Activated CD4-positive, alpha-beta T cell treated with anti-CD3 and anti-CD28 coated beads for 36 hours (primary cell): ENCODE data around the gene PIH1D1. TPM values are rescaled to one million over a fixed set of nuclear protein-coding genes. Genes with fewer than 3 reads are reported as not detected.

ENCODE experiments used
- ATAC-seq: fragments of 200-7000 bp; cut with Tn5 transposase; one replicate; pipeline ENCODE4 v1.10.0; 2021; ENCODE audit warnings: mild to moderate bottlenecking, moderate library complexity
- CTCF ChIA-PET: fragments of 350-600 bp; sonication (Branson Sonifier 250); formaldehyde crosslinking; loops from one replicate; lab custom pipeline; 2021; ENCODE audit warnings: antibody characterized with exemption; lab: Charles Lee
- POLR2A ChIA-PET: fragments of 350-600 bp; sonication (Branson Sonifier 250); formaldehyde crosslinking; loops from one replicate; lab custom pipeline; 2021; ENCODE audit warnings: antibody characterized with exemption, inconsistent platforms; lab: Charles Lee
- DNase-seq: peaks from one replicate; pipeline ENCODE4 v3.0.0-alpha.2; 2020
- H3K27ac Mint-ChIP-seq: one replicate; pipeline ENCODE4 v1.8.0; 2021; ENCODE audit warnings: mixed read lengths
- H3K27me3 Mint-ChIP-seq: one replicate; pipeline ENCODE4 v1.8.0; 2021; ENCODE audit warnings: mixed read lengths
- H3K36me3 Mint-ChIP-seq: one replicate; pipeline ENCODE4 v1.8.0; 2021; ENCODE audit warnings: low read depth, mixed read lengths
- H3K4me1 Mint-ChIP-seq: one replicate; pipeline ENCODE4 v1.8.0; 2021; ENCODE audit warnings: mixed read lengths
- H3K4me3 Mint-ChIP-seq: one replicate; pipeline ENCODE4 v1.8.0; 2021; ENCODE audit warnings: mild to moderate bottlenecking, moderate library complexity, mixed read lengths
- H3K9me3 Mint-ChIP-seq: one replicate; pipeline ENCODE4 v1.8.0; 2021; ENCODE audit warnings: low read depth, mixed read lengths
- intact Hi-C, 2 experiments: fragments of 100-400 bp; cut with DNase I in 1 of 2; cut with micrococcal nuclease in 1 of 2; formaldehyde crosslinking; loops; one replicate each; pipeline versions ENCODE4 v1.14.2 to v1.15.1; 2022 to 2024; cut with DNase I, micrococcal nuclease
- total RNA-seq, 2 experiments: library from RNA; stranded (reverse); gene quantifications; one replicate each; pipeline ENCODE4 v1.2.3, GENCODE V29; 2021

Gene PIH1D1
- total RNA-seq, 2 experiments from 2014 or later: 117 to 138 TPM

GRCh38 chr19:49408816-49409440 lies 42.7 kb downstream of the PIH1D1 start:
- CTCF ChIA-PET: interaction anchor here (0.5 to 3.2 kb wide), 11 partner anchors 10 to 642 kb away, joined by 3 to 12 read pairs (median 4); partner anchors contain the start of gene GFY
- Mint-ChIP-seq H3K36me3 (no peaks in the 10 kb centered on the region), H3K9me3 (no peaks in the 10 kb centered on the region), H3K27ac (peak overlapping the region; percentile 83), H3K4me3 (peak overlapping the region; percentile 17), H3K27me3 (no peaks in the 10 kb centered on the region), H3K4me1 (peaks cover 60% of the 10 kb centered on the region)
- ATAC-seq (peak; percentile 20), DNase-seq (no peak)
- POLR2A ChIA-PET: interaction anchor here (0.5 to 0.6 kb wide), 2 partner anchors 28 to 1002 kb away, joined by 3 read pairs; no protein-coding TSS in a partner anchor
- intact Hi-C loops: loop anchor here in 1 of 2 experiments (2.0 to 5.0 kb wide), 2 partner anchors 14 to 33 kb away; partner anchors contain the start of genes PTH2 and SLC17A7

- ChIA-PET POLR2A (no interaction called here), CTCF (interaction anchor here (0.7 to 0.9 kb wide), 3 partner anchors 11 to 114 kb away, joined by 3 read pairs; no protein-coding TSS in a partner anchor)
- no peaks in the 10 kb centered on the region for H3K36me3 Mint-ChIP-seq
- H3K4me1 Mint-ChIP-seq: peaks cover 67% of the 10 kb centered on the region
- ATAC-seq (peak; percentile 63), DNase-seq (no peak)
- H3K27me3 Mint-ChIP-seq: no peaks in the 10 kb centered on the region
- H3K9me3 Mint-ChIP-seq: no peaks in the 10 kb centered on the region
- H3K4me3 Mint-ChIP-seq: peak overlapping the region; percentile 9
- H3K27ac Mint-ChIP-seq: peak overlapping the region; percentile 25
- intact Hi-C loops: loop anchor here in 1 of 2 experiments (2.0 to 5.0 kb wide), 2 partner anchors 15 to 35 kb away; partner anchors contain the start of genes PTH2 and SLC17A7
These were observed 44.1 kb downstream of the PIH1D1 start for GRCh38 chr19:49407482-49408015.

DNA sequence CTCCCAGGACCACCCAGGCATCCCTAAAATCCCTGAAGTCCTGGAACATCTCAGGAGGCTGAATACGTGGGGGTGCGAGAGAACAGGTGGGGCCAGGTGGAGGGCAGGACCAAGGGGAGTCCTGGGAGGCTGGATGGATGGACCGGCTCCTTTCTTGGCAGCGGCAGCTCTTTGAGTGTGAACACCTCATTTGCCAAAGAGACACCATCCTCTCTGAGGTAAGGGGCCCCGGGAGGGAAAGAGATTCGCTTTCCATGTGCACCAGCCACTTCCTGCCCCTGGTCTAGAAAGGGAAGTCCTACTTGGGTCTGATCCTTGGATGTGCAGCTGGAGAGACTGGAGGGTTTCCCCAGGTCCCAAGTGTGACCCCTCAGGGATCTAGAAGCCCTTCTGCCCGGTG lies 44.5 kb downstream of the PIH1D1 start:
- no peaks in the 10 kb centered on the region for H3K27me3 Mint-ChIP-seq
- H3K9me3 Mint-ChIP-seq: no peaks in the 10 kb centered on the region
- peaks cover 64% of the 10 kb centered on the region for H3K4me1 Mint-ChIP-seq
- intact Hi-C loops: loop anchor here in 1 of 2 experiments (5.0 kb wide), 1 partner anchor 35 kb away; the partner anchor contains the start of gene SLC17A7
- no peak for ATAC-seq
- H3K4me3 Mint-ChIP-seq: no peak overlapping the region
- H3K27ac Mint-ChIP-seq: no peak overlapping the region
- H3K36me3 Mint-ChIP-seq: no peaks in the 10 kb centered on the region
- DNase-seq: no peak
- ChIA-PET CTCF (interaction anchor here (0.6 to 1.4 kb wide), 6 partner anchors 9 to 1160 kb away, joined by 3 to 6 read pairs (median 3); no protein-coding TSS in a partner anchor), POLR2A (no interaction called here)

- ATAC-seq (peak; percentile 28), DNase-seq (no peak)
- POLR2A ChIA-PET: interaction anchor here (0.8 kb wide), 1 partner anchor 48 kb away, joined by 3 read pairs; no protein-coding TSS in a partner anchor
- no peaks in the 10 kb centered on the region for H3K36me3 Mint-ChIP-seq
- H3K9me3 Mint-ChIP-seq: no peaks in the 10 kb centered on the region
- CTCF ChIA-PET: interaction anchor here (0.6 to 1.7 kb wide), 2 partner anchors 11 to 732 kb away, joined by 3 to 7 read pairs; no protein-coding TSS in a partner anchor
- peaks cover 36% of the 10 kb centered on the region for H3K4me1 Mint-ChIP-seq
- H3K27ac Mint-ChIP-seq: no peak overlapping the region
- H3K4me3 Mint-ChIP-seq: no peak overlapping the region
- no peaks in the 10 kb centered on the region for H3K27me3 Mint-ChIP-seq
- intact Hi-C loops: no loop called here
These were observed 48.0 kb downstream of the PIH1D1 start for GRCh38 chr19:49403404-49404187.

GRCh38 chr19:49400029-49400428 lies 51.6 kb downstream of the PIH1D1 start:
- Mint-ChIP-seq H3K4me1 (peaks cover 21% of the 10 kb centered on the region), H3K4me3 (no peak overlapping the region), H3K9me3 (no peaks in the 10 kb centered on the region), H3K27ac (no peak overlapping the region), H3K36me3 (no peaks in the 10 kb centered on the region), H3K27me3 (no peaks in the 10 kb centered on the region)
- DNase-seq (no peak), ATAC-seq (no peak)
- ChIA-PET CTCF (no interaction called here), POLR2A (interaction anchor here (0.6 kb wide), 1 partner anchor 149 kb away, joined by 3 read pairs; no protein-coding TSS in a partner anchor)
- intact Hi-C loops: no loop called here

- intact Hi-C loops: no loop called here
- ChIA-PET POLR2A (no interaction called here), CTCF (interaction anchor here (0.9 to 1.0 kb wide), 2 partner anchors 31 to 32 kb away, joined by 3 to 4 read pairs; no protein-coding TSS in a partner anchor)
- ATAC-seq (no peak), DNase-seq (no peak)
- Mint-ChIP-seq H3K9me3 (no peaks in the 10 kb centered on the region), H3K27ac (no peak overlapping the region), H3K4me1 (peaks cover 21% of the 10 kb centered on the region), H3K4me3 (no peak overlapping the region), H3K36me3 (no peaks in the 10 kb centered on the region), H3K27me3 (no peaks in the 10 kb centered on the region)
These were observed 52.7 kb downstream of the PIH1D1 start for GRCh38 chr19:49398931-49399330.

- H3K9me3 Mint-ChIP-seq: no peaks in the 10 kb centered on the region
- H3K36me3 Mint-ChIP-seq: no peaks in the 10 kb centered on the region
- peaks cover 14% of the 10 kb centered on the region for H3K4me1 Mint-ChIP-seq
- DNase-seq: no peak
- H3K27me3 Mint-ChIP-seq: no peaks in the 10 kb centered on the region
- ChIA-PET POLR2A (interaction anchor here (1.0 kb wide), 1 partner anchor 22 kb away, joined by 3 read pairs; no protein-coding TSS in a partner anchor), CTCF (interaction anchor here (0.8 to 1.2 kb wide), 4 partner anchors 8 to 31 kb away, joined by 3 to 4 read pairs (median 4); no protein-coding TSS in a partner anchor)
- no peak overlapping the region for H3K27ac Mint-ChIP-seq
- H3K4me3 Mint-ChIP-seq: no peak overlapping the region
- intact Hi-C loops: no loop called here
- no peak for ATAC-seq
These were observed 53.5 kb downstream of the PIH1D1 start for GRCh38 chr19:49398001-49398615.

- CTCF ChIA-PET: interaction anchor here (1.0 to 1.2 kb wide), 4 partner anchors 14 to 30 kb away, joined by 3 read pairs; no protein-coding TSS in a partner anchor
- no peak overlapping the region for H3K4me3 Mint-ChIP-seq
These were observed 54.7 kb downstream of the PIH1D1 start for GRCh38 chr19:49396738-49397505.

More at GRCh38 chr19:49396738-49397505, 54.7 kb downstream of the PIH1D1 start:
- Mint-ChIP-seq H3K9me3 (no peaks in the 10 kb centered on the region), H3K27me3 (no peaks in the 10 kb centered on the region), H3K36me3 (no peaks in the 10 kb centered on the region), H3K27ac (no peak overlapping the region), H3K4me1 (peaks cover 17% of the 10 kb centered on the region)
- ATAC-seq (no peak), DNase-seq (no peak)
- intact Hi-C loops: no loop called here
- POLR2A ChIA-PET: interaction anchor here (0.6 kb wide), 1 partner anchor 82 kb away, joined by 3 read pairs; no protein-coding TSS in a partner anchor
